PFSK-1 (cell line): ENCODE data around the gene C5orf58.

ENCODE experiments used
- POLR2AphosphoS5 ChIP-seq: IDR thresholded peaks from 2 replicates; pipeline ENCODE4 v1.6.1; 2012; ENCODE audit warnings: low read depth, mild to moderate bottlenecking, control low read depth, low read length, moderate library complexity
- SIN3A ChIP-seq: IDR thresholded peaks from 2 replicates; pipeline ENCODE4 v1.6.1; 2012; ENCODE audit warnings: mild to moderate bottlenecking, low read length, moderate library complexity, borderline replicate concordance; ENCODE audit not compliant: insufficient read depth
- TAF1 ChIP-seq: IDR thresholded peaks from 2 replicates; pipeline ENCODE4 v1.6.1; 2012; ENCODE audit warnings: low read length, control low read depth, borderline replicate concordance; ENCODE audit not compliant: insufficient read depth
- TF ChIP-seq, protein P1 (sequence below), 2 experiments: IDR thresholded peaks; 2 replicates each; pipeline versions ENCODE4 v1.6.1 to v1.8.0; 2011 to 2012; ENCODE audit warnings: low read depth in 2 of 2, low read length in 2 of 2, control low read depth in 1 of 2, inconsistent platforms in 1 of 2, mild to moderate bottlenecking in 1 of 2, moderate library complexity in 1 of 2; ENCODE audit not compliant: insufficient read depth in 1 of 2

DNA sequence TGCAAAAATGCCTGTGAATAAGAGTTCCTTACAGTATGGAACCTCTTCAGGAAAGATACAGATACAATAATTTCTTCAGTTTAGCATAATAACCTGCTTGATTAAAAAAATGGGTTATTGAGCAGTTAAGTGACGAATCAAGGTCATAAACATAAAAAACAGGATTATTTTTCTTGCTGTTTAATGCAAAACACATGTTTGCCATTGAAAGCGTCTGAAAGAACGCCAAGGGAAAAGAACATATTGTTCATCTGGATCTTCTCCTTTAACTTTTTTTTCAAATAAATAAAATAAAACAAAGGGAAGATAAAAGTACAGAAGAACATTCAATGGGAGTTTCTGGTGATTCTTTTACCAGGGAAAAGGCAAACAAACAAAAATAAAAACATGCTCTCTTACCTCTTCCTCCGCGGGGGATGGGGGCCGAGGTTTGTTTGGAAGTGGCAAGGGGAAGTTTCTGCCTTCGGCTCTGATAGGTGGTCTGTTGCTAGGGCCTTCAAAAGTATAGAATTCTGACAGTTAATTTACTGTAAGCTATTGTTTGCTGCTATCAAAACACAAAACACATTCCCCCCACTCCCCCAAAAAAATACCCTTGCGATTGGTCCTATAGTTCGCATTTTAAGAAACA, 20.1 kb downstream of the C5orf58 start:
- TF ChIP-seq SIN3A, result no peak
- TF ChIP-seq POLR2AphosphoS5, result no peak
- TF ChIP-seq TAF1, result no peak
- TF ChIP-seq, protein P1, sequence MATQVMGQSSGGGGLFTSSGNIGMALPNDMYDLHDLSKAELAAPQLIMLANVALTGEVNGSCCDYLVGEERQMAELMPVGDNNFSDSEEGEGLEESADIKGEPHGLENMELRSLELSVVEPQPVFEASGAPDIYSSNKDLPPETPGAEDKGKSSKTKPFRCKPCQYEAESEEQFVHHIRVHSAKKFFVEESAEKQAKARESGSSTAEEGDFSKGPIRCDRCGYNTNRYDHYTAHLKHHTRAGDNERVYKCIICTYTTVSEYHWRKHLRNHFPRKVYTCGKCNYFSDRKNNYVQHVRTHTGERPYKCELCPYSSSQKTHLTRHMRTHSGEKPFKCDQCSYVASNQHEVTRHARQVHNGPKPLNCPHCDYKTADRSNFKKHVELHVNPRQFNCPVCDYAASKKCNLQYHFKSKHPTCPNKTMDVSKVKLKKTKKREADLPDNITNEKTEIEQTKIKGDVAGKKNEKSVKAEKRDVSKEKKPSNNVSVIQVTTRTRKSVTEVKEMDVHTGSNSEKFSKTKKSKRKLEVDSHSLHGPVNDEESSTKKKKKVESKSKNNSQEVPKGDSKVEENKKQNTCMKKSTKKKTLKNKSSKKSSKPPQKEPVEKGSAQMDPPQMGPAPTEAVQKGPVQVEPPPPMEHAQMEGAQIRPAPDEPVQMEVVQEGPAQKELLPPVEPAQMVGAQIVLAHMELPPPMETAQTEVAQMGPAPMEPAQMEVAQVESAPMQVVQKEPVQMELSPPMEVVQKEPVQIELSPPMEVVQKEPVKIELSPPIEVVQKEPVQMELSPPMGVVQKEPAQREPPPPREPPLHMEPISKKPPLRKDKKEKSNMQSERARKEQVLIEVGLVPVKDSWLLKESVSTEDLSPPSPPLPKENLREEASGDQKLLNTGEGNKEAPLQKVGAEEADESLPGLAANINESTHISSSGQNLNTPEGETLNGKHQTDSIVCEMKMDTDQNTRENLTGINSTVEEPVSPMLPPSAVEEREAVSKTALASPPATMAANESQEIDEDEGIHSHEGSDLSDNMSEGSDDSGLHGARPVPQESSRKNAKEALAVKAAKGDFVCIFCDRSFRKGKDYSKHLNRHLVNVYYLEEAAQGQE (IDR thresholded peaks at IDR 0.05; ENCODE audit: insufficient read depth in 1 of 2, low read depth in 2 of 2, low read length in 2 of 2), result no peak
